Measurements from ENCODE around the gene PLEKHG2. TPM values are rescaled to one million over a fixed set of nuclear protein-coding genes. Genes with fewer than 3 reads are reported as not detected.

The PLEKHG2 gene
- total RNA-seq, 4 donors from 2014 or later: 1.3 to 3.6 (median 3.3) TPM

- no peak for TF ChIP-seq CTCF (IDR thresholded peaks at IDR 0.05 in 4 of 5, conservative IDR thresholded peaks at IDR 0.05 in 1 of 5)
- no peak for TF ChIP-seq POLR2A (IDR thresholded peaks at IDR 0.05)
- Histone ChIP-seq H3K9me3 (no peaks in the 10 kb centered on the region), H3K27me3 (no peaks in the 10 kb centered on the region), H3K4me1 (no peaks in the 10 kb centered on the region), H3K27ac (no peak overlapping the region), H3K36me3 (peaks cover 5 to 100% of the 10 kb centered on the region in 2 donors), H3K4me3 (no peak overlapping the region)
- no peak for ATAC-seq
- no peak for DNase-seq
- intact Hi-C loops (cut with DNase I; ENCODE audit: low total_unique reads): no loop called here
- in situ Hi-C loops (cut with MboI; ENCODE audit: low sequenced_read_pairs in 4 of 4): no loop called here
These were observed 56.6 kb downstream of the PLEKHG2 start for GRCh38 chr19:39469036-39469435.

GRCh38 chr19:39469567-39469966, 57.1 kb downstream of the PLEKHG2 start:
- no peaks in the 10 kb centered on the region for H3K9me3 ChIP-seq
- H3K27ac ChIP-seq: no peak overlapping the region
- no peaks in the 10 kb centered on the region for H3K4me1 ChIP-seq
- H3K27me3 ChIP-seq: no peaks in the 10 kb centered on the region
- H3K36me3 ChIP-seq: peaks cover 5 to 100% of the 10 kb centered on the region in 2 donors
- TF ChIP-seq CTCF (IDR thresholded peaks at IDR 0.05 in 4 of 5, conservative IDR thresholded peaks at IDR 0.05 in 1 of 5) (no peak), POLR2A (IDR thresholded peaks at IDR 0.05) (no peak)
- intact Hi-C loops (cut with DNase I; ENCODE audit: low total_unique reads): no loop called here
- ATAC-seq (no peak), DNase-seq (no peak)
- in situ Hi-C loops (cut with MboI; ENCODE audit: low sequenced_read_pairs in 4 of 4): no loop called here
- H3K4me3 ChIP-seq: no peak overlapping the region

- intact Hi-C loops (cut with DNase I; ENCODE audit: low total_unique reads) (no loop called here), in situ Hi-C loops (cut with MboI; ENCODE audit: low sequenced_read_pairs in 4 of 4) (no loop called here)
- Histone ChIP-seq H3K9me3 (no peaks in the 10 kb centered on the region), H3K4me1 (no peaks in the 10 kb centered on the region), H3K4me3 (no peak overlapping the region), H3K27me3 (no peaks in the 10 kb centered on the region), H3K27ac (no peak overlapping the region), H3K36me3 (peaks cover 0 to 97% of the 10 kb centered on the region in 2 donors)
- TF ChIP-seq CTCF (IDR thresholded peaks at IDR 0.05 in 4 of 5, conservative IDR thresholded peaks at IDR 0.05 in 1 of 5) (no peak), POLR2A (IDR thresholded peaks at IDR 0.05) (no peak)
- ATAC-seq (no peak), DNase-seq (no peak)
These were observed 58.4 kb downstream of the PLEKHG2 start for GRCh38 chr19:39470724-39471339.

- no peak for ATAC-seq
These were observed 59.5 kb downstream of the PLEKHG2 start for GRCh38 chr19:39471756-39472536.

More at GRCh38 chr19:39471756-39472536, 59.5 kb downstream of the PLEKHG2 start:
- H3K4me3 ChIP-seq: no peak overlapping the region
- DNase-seq: no peak
- H3K36me3 ChIP-seq: peaks cover 0 to 91% of the 10 kb centered on the region in 2 donors
- intact Hi-C loops (cut with DNase I; ENCODE audit: low total_unique reads) (no loop called here), in situ Hi-C loops (cut with MboI; ENCODE audit: low sequenced_read_pairs in 4 of 4) (no loop called here)
- H3K4me1 ChIP-seq: no peaks in the 10 kb centered on the region
- TF ChIP-seq POLR2A (IDR thresholded peaks at IDR 0.05): no peak
- no peak for TF ChIP-seq CTCF (IDR thresholded peaks at IDR 0.05 in 4 of 5, conservative IDR thresholded peaks at IDR 0.05 in 1 of 5)
- no peak overlapping the region for H3K27ac ChIP-seq
- no peaks in the 10 kb centered on the region for H3K9me3 ChIP-seq
- no peaks in the 10 kb centered on the region for H3K27me3 ChIP-seq
